H1 (cell line): ENCODE results near the gene AHR. TPM values are rescaled to one million over a fixed set of nuclear protein-coding genes. Genes with fewer than 3 reads are reported as not detected.

Source experiments
- CTCF ChIA-PET: fragments of 300-600 bp; sonication (Branson Sonifier 250); formaldehyde crosslinking; loops from one replicate; lab custom pipeline; 2021; ENCODE audit not compliant: partially characterized antibody; lab: Charles Lee
- POLR2A ChIA-PET: fragments of 300-600 bp; sonication (Branson Sonifier 250); formaldehyde crosslinking; loops from one replicate; lab custom pipeline; 2021; ENCODE audit warnings: inconsistent platforms; ENCODE audit not compliant: partially characterized antibody; lab: Charles Lee
- DNase-seq, 2 experiments: peaks; one replicate each; pipeline versions ENCODE4 v3.0.0 to v3.0.0-alpha.2; 2010 to 2022; ENCODE audit warnings: low spot score in 2 of 2, low read depth in 1 of 2, mixed read lengths in 1 of 2
- FAIRE-seq: peaks from 2 replicates; lab custom pipeline; 2011; peaks lifted over from hg19 to GRCh38; lab: Jason Lieb, UNC
- H2AFZ ChIP-seq: 2 replicates; pipeline ENCODE4 v1.8.1; 2012; ENCODE audit warnings: low read length, inconsistent platforms
- H2AK5ac ChIP-seq: 2 replicates; pipeline ENCODE4 v1.6.1; 2013; ENCODE audit warnings: low read depth, low read length
- H2BK120ac ChIP-seq: replicated peaks from 2 replicates; pipeline ENCODE3; 2013; ENCODE audit warnings: low read depth, low read length, inconsistent platforms
- H2BK12ac ChIP-seq: 2 replicates; pipeline ENCODE4 v1.6.1; 2013; ENCODE audit warnings: low read depth, low read length
- H2BK15ac ChIP-seq: 2 replicates; pipeline ENCODE4 v1.6.1; 2013; ENCODE audit warnings: low read length
- H2BK20ac ChIP-seq: 2 replicates; pipeline ENCODE4 v1.6.1; 2013; ENCODE audit warnings: low read length
- H2BK5ac ChIP-seq: 2 replicates; pipeline ENCODE4 v1.6.1; 2013; ENCODE audit warnings: low read depth, low read length
- H3K14ac ChIP-seq: 2 replicates; pipeline ENCODE4 v1.6.1; 2013; ENCODE audit warnings: inconsistent platforms; ENCODE audit not compliant: insufficient read length
- H3K18ac ChIP-seq: 2 replicates; pipeline ENCODE4 v1.6.1; 2013; ENCODE audit warnings: low read length; ENCODE audit errors: extremely low read depth
- H3K23ac ChIP-seq: 2 replicates; pipeline ENCODE4 v1.6.1; 2013; ENCODE audit warnings: inconsistent platforms; ENCODE audit not compliant: insufficient read length
- H3K23me2 ChIP-seq: 2 replicates; pipeline ENCODE4 v1.6.1; 2013; ENCODE audit warnings: low read depth, low read length
- H3K27ac ChIP-seq: 2 replicates; pipeline ENCODE4 v1.6.1; 2011; ENCODE audit warnings: low read depth, low read length, inconsistent platforms
- H3K27me3 ChIP-seq, 4 experiments: replicated peaks in 1 of 4; 1 replicate in 1 of 4; 2 replicates in 3 of 4; pipeline versions ENCODE4 v1.6.1 to v1.8.1; 2011 to 2013; ENCODE audit warnings: low read length in 3 of 4, mild to moderate bottlenecking in 3 of 4, inconsistent platforms in 2 of 4, mixed read lengths in 2 of 4, moderate library complexity in 1 of 4; ENCODE audit not compliant: control insufficient read depth in 3 of 4, insufficient read depth in 3 of 4; ENCODE audit errors: extremely low read depth in 1 of 4
- H3K36me3 ChIP-seq, 4 experiments: 2 replicates each; pipeline versions ENCODE4 v1.6.1 to v1.8.1; 2011 to 2013; ENCODE audit warnings: mild to moderate bottlenecking in 4 of 4, low read length in 3 of 4, moderate library complexity in 2 of 4, control low read depth in 1 of 4, inconsistent platforms in 1 of 4; ENCODE audit not compliant: insufficient read depth in 4 of 4, control insufficient read depth in 2 of 4
- H3K4ac ChIP-seq: replicated peaks from 2 replicates; pipeline ENCODE3; 2013; ENCODE audit warnings: low read length, low read depth, mixed read lengths, inconsistent platforms; ENCODE audit not compliant: insufficient read length
- H3K4me1 ChIP-seq, 4 experiments: replicated peaks in 1 of 4; 1 replicate in 1 of 4; 2 replicates in 3 of 4; pipeline versions ENCODE4 v1.6.1 to v1.8.1; 2011 to 2013; ENCODE audit warnings: low read length in 3 of 4, inconsistent platforms in 2 of 4, mixed read lengths in 1 of 4; ENCODE audit not compliant: insufficient read depth in 4 of 4, control insufficient read depth in 3 of 4
- H3K4me2 ChIP-seq, 2 experiments: 2 replicates each; pipeline versions ENCODE4 v1.6.1 to v1.8.1; 2011 to 2013; ENCODE audit warnings: low read depth in 2 of 2, low read length in 2 of 2, control low read depth in 1 of 2, inconsistent platforms in 1 of 2, mild to moderate bottlenecking in 1 of 2; ENCODE audit not compliant: insufficient read depth in 1 of 2
- H3K4me3 ChIP-seq, 4 experiments: fragments of 200-600, 300-600 bp in 1 of 4; sonication (generic), shearing (Covaris generic), sonication (Bioruptor Twin) in 1 of 4; 2 replicates each; pipeline versions ENCODE4 v1.5.1 to v1.8.1; 2011 to 2016; ENCODE audit warnings: low read length in 4 of 4, low read depth in 3 of 4, control low read depth in 2 of 4, inconsistent platforms in 2 of 4, mild to moderate bottlenecking in 2 of 4, mixed read lengths in 1 of 4, moderate library complexity in 1 of 4; ENCODE audit not compliant: insufficient read depth in 2 of 4; ENCODE audit errors: extremely low read depth in 1 of 4
- H3K56ac ChIP-seq: replicated peaks from 2 replicates; pipeline ENCODE3; 2013; ENCODE audit warnings: low read depth, mild to moderate bottlenecking, mixed read lengths, low read length, inconsistent platforms; ENCODE audit not compliant: insufficient read length
- H3K79me1 ChIP-seq: 2 replicates; pipeline ENCODE4 v1.6.1; 2013; ENCODE audit warnings: low read depth, low read length, control low read depth
- H3K79me2 ChIP-seq, 2 experiments: 2 replicates each; pipeline versions ENCODE4 v1.6.1 to v1.8.1; 2012 to 2013; ENCODE audit warnings: low read length in 2 of 2, mild to moderate bottlenecking in 2 of 2, inconsistent platforms in 1 of 2; ENCODE audit not compliant: insufficient read depth in 2 of 2, control insufficient read depth in 1 of 2
- H3K9ac ChIP-seq, 4 experiments: replicated peaks in 1 of 4; 1 replicate in 1 of 4; 2 replicates in 3 of 4; pipeline versions ENCODE4 v1.6.1 to v1.8.1; 2011 to 2013; ENCODE audit warnings: low read depth in 3 of 4, low read length in 3 of 4, control low read depth in 2 of 4, mild to moderate bottlenecking in 2 of 4, moderate library complexity in 2 of 4, inconsistent platforms in 1 of 4; ENCODE audit errors: extremely low read depth in 1 of 4
- H3K9me3 ChIP-seq, 2 experiments: 2 replicates each; pipeline versions ENCODE4 v1.6.1 to v1.8.1; 2012 to 2013; ENCODE audit warnings: mild to moderate bottlenecking in 2 of 2, moderate library complexity in 2 of 2, control low read depth in 1 of 2, inconsistent platforms in 1 of 2, low read depth in 1 of 2, low read length in 1 of 2, mixed read lengths in 1 of 2; ENCODE audit not compliant: insufficient read depth in 2 of 2
- H4K20me1 ChIP-seq, 2 experiments: replicated peaks in 1 of 2; 2 replicates each; pipeline versions ENCODE3 to v1.8.1; 2011 to 2013; ENCODE audit warnings: inconsistent platforms in 2 of 2, low read length in 2 of 2, mild to moderate bottlenecking in 1 of 2; ENCODE audit not compliant: insufficient read depth in 2 of 2, control insufficient read depth in 1 of 2
- H4K5ac ChIP-seq: 2 replicates; pipeline ENCODE4 v1.6.1; 2013; ENCODE audit warnings: low read length, low read depth, mixed read lengths, inconsistent platforms; ENCODE audit not compliant: insufficient read length
- H4K8ac ChIP-seq: 2 replicates; pipeline ENCODE4 v1.8.0; 2013; ENCODE audit warnings: mild to moderate bottlenecking, moderate library complexity, low read length, inconsistent platforms; ENCODE audit not compliant: insufficient read depth; ENCODE audit errors: extremely low read depth
- H4K91ac ChIP-seq: replicated peaks from 2 replicates; pipeline ENCODE3; 2013; ENCODE audit warnings: low read length, mixed read lengths, inconsistent platforms; ENCODE audit not compliant: insufficient read length
- BACH1 ChIP-seq: IDR thresholded peaks from 2 replicates; pipeline ENCODE4 v1.6.1; 2012; ENCODE audit warnings: low read length, improper control_type of control experiment
- CEBPB ChIP-seq: IDR thresholded peaks from 2 replicates; pipeline ENCODE4 v1.6.1; 2012; ENCODE audit warnings: low read depth, low read length
- CHD1 ChIP-seq: IDR thresholded peaks from 2 replicates; pipeline ENCODE4 v1.6.1; 2012; ENCODE audit warnings: low read depth, low read length, improper control_type of control experiment
- MAFK ChIP-seq: IDR thresholded peaks from 2 replicates; pipeline ENCODE4 v1.6.1; 2012; ENCODE audit warnings: low read depth, mild to moderate bottlenecking, improper control_type of control experiment, low read length
- RAD21 ChIP-seq, 2 experiments: IDR thresholded peaks in 1 of 2; conservative IDR thresholded peaks in 1 of 2; 2 replicates each; pipeline ENCODE4 v1.6.1; 2011; ENCODE audit warnings: low read depth in 2 of 2, low read length in 2 of 2, improper control_type of control experiment in 1 of 2, inconsistent platforms in 1 of 2, mild to moderate bottlenecking in 1 of 2, moderate library complexity in 1 of 2
- TEAD4 ChIP-seq: IDR thresholded peaks from 2 replicates; pipeline ENCODE4 v1.6.1; 2012; ENCODE audit warnings: low read depth, low read length, inconsistent platforms, mixed read lengths
- WGBS, 2 experiments: shearing (Covaris generic) in 1 of 2; methylation state at CpG; one replicate each; pipeline versions ENCODE4 v1.1.6 to v1.1.7; 2013 to 2015; ENCODE audit warnings: low lambda C conversion rate in 2 of 2, mixed read lengths in 2 of 2, inconsistent platforms in 1 of 2, low coverage in 1 of 2, missing lambda C conversion rate in 1 of 2; ENCODE audit not compliant: insufficient replicate concordance in 2 of 2, insufficient coverage in 1 of 2, insufficient read length in 1 of 2; ENCODE audit errors: extremely low coverage in 1 of 2, missing lambda C conversion rate in 1 of 2; 5-methylcytosine and 5-hydroxymethylcytosine counted together
- polyA plus RNA-seq, 7 experiments: library from polyadenylated mRNA; depleted of rRNA in 3 of 7; stranded (reverse) in 5 of 7; unstranded in 2 of 7; fragments of >200 nt in 5 of 7; fragments of 200-250 nt in 2 of 7; gene quantifications; 1 replicate in 5 of 7; 2 replicates in 1 of 7; 4 replicates in 1 of 7; pipeline versions ENCODE4 v1.2.1 to v1.2.3, GENCODE V29; 2011 to 2013; ENCODE audit warnings: missing spikeins in 2 of 7, mixed read lengths in 2 of 7
- total RNA-seq: library from RNA; stranded (reverse); fragmentation: NEBNext Ultra II Directional; extraction: Animal tissue kit (Norgen Biotek cat#: 25700); gene quantifications from 2 replicates; pipeline ENCODE4 v1.2.1, GENCODE V29; 2021

The AHR gene
- total and polyA plus RNA-seq, 2 of the 8 experiments (the other 6 are each of a cell fraction or from before 2014, with no cell fraction given): 1.4 to 9.7 TPM

DNA sequence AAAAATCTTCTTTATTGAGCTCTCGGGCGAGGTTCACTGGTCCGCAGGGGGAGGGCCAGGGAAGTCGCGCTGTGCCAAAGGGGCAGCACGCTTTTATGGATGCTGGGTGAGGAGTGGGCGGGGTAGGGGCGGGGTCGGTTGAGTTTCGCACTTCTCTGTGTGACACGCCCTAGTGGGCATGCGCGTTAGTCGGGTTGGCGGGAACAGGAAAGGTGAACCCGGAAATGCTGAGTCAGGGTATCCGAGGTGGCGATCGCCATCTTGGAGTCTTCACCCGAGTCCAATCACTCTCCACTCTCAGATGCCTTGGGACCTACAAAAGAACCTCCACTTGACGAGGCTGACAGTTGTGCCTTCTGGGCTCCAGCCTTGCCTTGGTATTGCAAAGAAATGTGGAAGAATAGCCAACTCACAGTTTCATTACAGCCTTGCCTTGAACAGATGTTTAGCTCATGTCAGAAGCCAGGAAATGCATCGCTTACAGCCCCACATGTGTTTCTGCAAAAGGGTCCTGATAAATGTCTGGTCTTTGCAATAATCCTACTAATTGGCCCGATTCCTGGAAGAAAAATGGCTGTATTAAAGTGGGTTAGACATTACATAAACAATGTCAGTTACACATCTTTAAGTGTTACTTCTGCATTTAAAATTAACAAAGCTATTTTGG, 64.1 kb downstream of the AHR start:
- no peak for TF ChIP-seq TEAD4
- peak; percentile 59; the same call in 1 of the 2 replicates for TF ChIP-seq MAFK
- no peak for TF ChIP-seq RAD21 (IDR thresholded peaks at IDR 0.05 in 1 of 2, conservative IDR thresholded peaks at IDR 0.05 in 1 of 2; ENCODE audit: low read depth in 2 of 2, low read length in 2 of 2)
- TF ChIP-seq CEBPB: no peak
- TF ChIP-seq CHD1: no peak
- TF ChIP-seq BACH1: 0 out of 2 replicates have a peak, but pooled peaks have one; percentile 12

More for the DNA sequence above, 64.1 kb downstream of the AHR start:
- Histone ChIP-seq H3K4me2 (no peak overlapping the region), H3K79me1 (no peaks in the 10 kb centered on the region), H3K79me2 (no peaks in the 10 kb centered on the region), H3K18ac (no peak overlapping the region), H2BK12ac (no peak overlapping the region), H2AFZ (0 out of 2 replicates have a peak overlapping the region, but pooled peaks have one; percentile 16), H3K14ac (no peak overlapping the region), H3K4ac (no peak overlapping the region), H3K56ac (no peak overlapping the region), H2BK15ac (no peak overlapping the region), H3K4me1 (0 out of 7 replicates have a peak, but pooled peaks cover 0 to 2% (median 0%) of the 10 kb centered on the region in 4 experiments), H2BK120ac (no peak overlapping the region), H3K23me2 (no peaks in the 10 kb centered on the region), H4K91ac (no peak overlapping the region), H3K9ac (no peak overlapping the region), H2BK5ac (no peak overlapping the region), H3K27ac (no peak overlapping the region), H4K20me1 (no peaks in the 10 kb centered on the region), H3K23ac (no peak overlapping the region), H3K36me3 (no peaks in the 10 kb centered on the region), H4K5ac (no peak overlapping the region), H4K8ac (no peak overlapping the region), H2AK5ac (no peak overlapping the region), H3K4me3 (no peak overlapping the region), H2BK20ac (no peak overlapping the region), H3K27me3 (no peaks in the 10 kb centered on the region), H3K9me3 (peaks cover 0 to 11% of the 10 kb centered on the region in 2 experiments; a peak in 2 of 4 replicates)
- ChIA-PET POLR2A (no interaction called here), CTCF (interaction anchor here (0.6 to 1.4 kb wide), 4 partner anchors 61 to 1366 kb away, joined by 3 to 6 read pairs (median 3); no protein-coding TSS in a partner anchor)
- FAIRE-seq (no peak), DNase-seq (no peak)
- WGBS, 2 experiments: 96% methylated on average over 10 of the region's 23 CpGs; no CpG with 5 or more reads in 1 of the 2 experiments
